HG02623 (cell line): ENCODE measurements around the gene DIRAS1.

Experiments
- ATAC-seq: cut with Tn5 transposase; IDR thresholded peaks from one replicate; pipeline ENCODE4 v1.9.1; 2021; ENCODE audit warnings: moderate library complexity; ENCODE audit not compliant: unreplicated experiment

The DIRAS1 gene

GRCh38 chr19:2755811-2756210 lies 34.6 kb upstream of the DIRAS1 start:
- no peak for ATAC-seq

- ATAC-seq, result no peak
Measured at GRCh38 chr19:2755448-2755705, 34.2 kb upstream of the DIRAS1 start.

GRCh38 chr19:2754659-2755447 lies 33.7 kb upstream of the DIRAS1 start:
- no peak for ATAC-seq

- no peak for ATAC-seq
Measured at GRCh38 chr19:2751438-2751830, 30.3 kb upstream of the DIRAS1 start.

GRCh38 chr19:2750808-2751437 lies 29.8 kb upstream of the DIRAS1 start:
- no peak for ATAC-seq

GRCh38 chr19:2747349-2747748 lies 26.2 kb upstream of the DIRAS1 start:
- ATAC-seq, result no peak

- no peak for ATAC-seq
Measured at GRCh38 chr19:2744113-2744512, 22.9 kb upstream of the DIRAS1 start.

- no peak for ATAC-seq
Measured at GRCh38 chr19:2743099-2743498, 21.9 kb upstream of the DIRAS1 start.

GRCh38 chr19:2740314-2740656 lies 19.1 kb upstream of the DIRAS1 start:
- ATAC-seq, result no peak

- ATAC-seq, result peak; percentile 96
Measured at GRCh38 chr19:2739602-2740313, 18.6 kb upstream of the DIRAS1 start, which contains the start of gene SLC39A3. SLC39A3 (minus strand) TSS chr19:2740017; CDS start chr19:2737257, 2,760 bp downstream.

- no peak for ATAC-seq
Measured at GRCh38 chr19:2736550-2737190, 15.5 kb upstream of the DIRAS1 start.

GRCh38 chr19:2735374-2735773 lies 14.2 kb upstream of the DIRAS1 start:
- ATAC-seq, result no peak

- no peak for ATAC-seq
Measured at GRCh38 chr19:2734589-2735288, 13.6 kb upstream of the DIRAS1 start.

GRCh38 chr19:2733930-2734588 lies 12.9 kb upstream of the DIRAS1 start:
- no peak for ATAC-seq

- no peak for ATAC-seq
Measured at GRCh38 chr19:2732883-2733282, 11.7 kb upstream of the DIRAS1 start.

- ATAC-seq, result no peak
Measured at GRCh38 chr19:2732157-2732725, 11.1 kb upstream of the DIRAS1 start.

GRCh38 chr19:2731181-2731995 lies 10.2 kb upstream of the DIRAS1 start:
- ATAC-seq, result no peak

GRCh38 chr19:2729943-2730818 lies 9.0 kb upstream of the DIRAS1 start:
- no peak for ATAC-seq
